GM19023 (cell line): Measurements from ENCODE around the gene PTMA.
"Not testable (repeated sequence)": the region's sequence is repeated elsewhere in the genome, so short reads cannot be mapped to it uniquely, and the experiment has no call there.

Experiments
- ATAC-seq: cut with Tn5 transposase; IDR thresholded peaks from one replicate; pipeline ENCODE4 v1.9.1; 2021; ENCODE audit warnings: mild to moderate bottlenecking, moderate library complexity; ENCODE audit not compliant: unreplicated experiment

PTMA gene

GRCh38 chr2:231714639-231715498, 6.5 kb downstream of the PTMA start:
- no peak for ATAC-seq

GRCh38 chr2:231715499-231715837, 7.1 kb downstream of the PTMA start:
- no peak for ATAC-seq

- ATAC-seq, result no peak
Measured at GRCh38 chr2:231715988-231716616, 7.8 kb downstream of the PTMA start.

- ATAC-seq, result no peak
Measured at GRCh38 chr2:231716666-231717280, 8.4 kb downstream of the PTMA start.

GRCh38 chr2:231717281-231718171, 9.2 kb downstream of the PTMA start:
- no peak for ATAC-seq

GRCh38 chr2:231718799-231719198, 10.5 kb downstream of the PTMA start:
- no peak for ATAC-seq

- no peak for ATAC-seq
Measured at GRCh38 chr2:231720292-231720986, 12.1 kb downstream of the PTMA start.

GRCh38 chr2:231720987-231721966, 13.0 kb downstream of the PTMA start:
- ATAC-seq, result peak; percentile 84

GRCh38 chr2:231722721-231723307, 14.5 kb downstream of the PTMA start:
- no peak for ATAC-seq

GRCh38 chr2:231725476-231725875, 17.2 kb downstream of the PTMA start:
- ATAC-seq, result no peak

- no peak for ATAC-seq
Measured at GRCh38 chr2:231726276-231726675, 18.0 kb downstream of the PTMA start.

GRCh38 chr2:231727621-231728020, 19.3 kb downstream of the PTMA start:
- ATAC-seq, result no peak

- ATAC-seq, result no peak
Measured at GRCh38 chr2:231732604-231733003, 24.3 kb downstream of the PTMA start.

GRCh38 chr2:231737761-231738160, 29.4 kb downstream of the PTMA start:
- no peak for ATAC-seq

GRCh38 chr2:231743376-231744116, 35.2 kb downstream of the PTMA start:
- no peak for ATAC-seq

- ATAC-seq, result no peak
Measured at GRCh38 chr2:231745303-231746038, 37.1 kb downstream of the PTMA start.

- not testable (repeated sequence) for ATAC-seq
Measured at GRCh38 chr2:231748153-231748896, 40.0 kb downstream of the PTMA start.
